Activated CD4-positive, alpha-beta memory T cell treated with anti-CD3 and anti-CD28 coated beads for 36 hours (primary cell): Measurements from ENCODE around the gene LGI4. TPM values are rescaled to one million over a fixed set of nuclear protein-coding genes. Genes with fewer than 3 reads are reported as not detected.

Experiments used
- CTCF ChIA-PET: fragments of 350-600 bp; sonication (Branson Sonifier 250); formaldehyde crosslinking; loops from one replicate; lab custom pipeline; 2021; ENCODE audit warnings: antibody characterized with exemption, inconsistent platforms; lab: Charles Lee
- POLR2A ChIA-PET: fragments of 350-600 bp; sonication (Branson Sonifier 250); formaldehyde crosslinking; loops from one replicate; lab custom pipeline; 2021; ENCODE audit warnings: antibody characterized with exemption; lab: Charles Lee
- DNase-seq: peaks from one replicate; pipeline ENCODE4 v3.0.0-alpha.2; 2020
- H3K27ac Mint-ChIP-seq: one replicate; pipeline ENCODE4 v1.8.0; 2021; ENCODE audit warnings: mixed read lengths
- H3K27me3 Mint-ChIP-seq: one replicate; pipeline ENCODE4 v1.8.0; 2021; ENCODE audit warnings: mixed read lengths
- H3K36me3 Mint-ChIP-seq: one replicate; pipeline ENCODE4 v1.8.0; 2021; ENCODE audit warnings: mixed read lengths
- H3K4me1 Mint-ChIP-seq: one replicate; pipeline ENCODE4 v1.8.0; 2021; ENCODE audit warnings: low read depth, mixed read lengths
- H3K4me3 Mint-ChIP-seq: one replicate; pipeline ENCODE4 v1.8.0; 2021; ENCODE audit warnings: mild to moderate bottlenecking, mixed read lengths
- H3K9me3 Mint-ChIP-seq: one replicate; pipeline ENCODE4 v1.8.0; 2021; ENCODE audit warnings: mixed read lengths
- intact Hi-C: fragments of 100-400 bp; cut with micrococcal nuclease; formaldehyde crosslinking; loops from one replicate; pipeline ENCODE4 v1.15.1; 2023
- total RNA-seq, 2 experiments: library from RNA; stranded (reverse); gene quantifications; one replicate each; pipeline ENCODE4 v1.2.3, GENCODE V29; 2021

The LGI4 gene
- total RNA-seq, 2 experiments from 2014 or later = 0.50 to 0.51 TPM

- CTCF ChIA-PET = interaction anchor here (1.0 to 1.1 kb wide), 2 partner anchors 27 to 31 kb away, joined by 3 read pairs; no protein-coding TSS in a partner anchor
- POLR2A ChIA-PET = interaction anchor here (0.7 kb wide), 2 partner anchors 11 to 114 kb away, joined by 3 to 5 read pairs; no protein-coding TSS in a partner anchor
- intact Hi-C loops = no loop called here
- Mint-ChIP-seq H3K4me1 (peaks cover 50% of the 10 kb centered on the region), H3K27me3 (no peaks in the 10 kb centered on the region), H3K9me3 (peaks cover 30% of the 10 kb centered on the region), H3K36me3 (peaks cover 78% of the 10 kb centered on the region), H3K4me3 (no peak overlapping the region), H3K27ac (peak overlapping the region; percentile 84)
- DNase-seq = no peak
These were observed 33.3 kb upstream of the LGI4 start for GRCh38 chr19:35168196-35168595.

DNA sequence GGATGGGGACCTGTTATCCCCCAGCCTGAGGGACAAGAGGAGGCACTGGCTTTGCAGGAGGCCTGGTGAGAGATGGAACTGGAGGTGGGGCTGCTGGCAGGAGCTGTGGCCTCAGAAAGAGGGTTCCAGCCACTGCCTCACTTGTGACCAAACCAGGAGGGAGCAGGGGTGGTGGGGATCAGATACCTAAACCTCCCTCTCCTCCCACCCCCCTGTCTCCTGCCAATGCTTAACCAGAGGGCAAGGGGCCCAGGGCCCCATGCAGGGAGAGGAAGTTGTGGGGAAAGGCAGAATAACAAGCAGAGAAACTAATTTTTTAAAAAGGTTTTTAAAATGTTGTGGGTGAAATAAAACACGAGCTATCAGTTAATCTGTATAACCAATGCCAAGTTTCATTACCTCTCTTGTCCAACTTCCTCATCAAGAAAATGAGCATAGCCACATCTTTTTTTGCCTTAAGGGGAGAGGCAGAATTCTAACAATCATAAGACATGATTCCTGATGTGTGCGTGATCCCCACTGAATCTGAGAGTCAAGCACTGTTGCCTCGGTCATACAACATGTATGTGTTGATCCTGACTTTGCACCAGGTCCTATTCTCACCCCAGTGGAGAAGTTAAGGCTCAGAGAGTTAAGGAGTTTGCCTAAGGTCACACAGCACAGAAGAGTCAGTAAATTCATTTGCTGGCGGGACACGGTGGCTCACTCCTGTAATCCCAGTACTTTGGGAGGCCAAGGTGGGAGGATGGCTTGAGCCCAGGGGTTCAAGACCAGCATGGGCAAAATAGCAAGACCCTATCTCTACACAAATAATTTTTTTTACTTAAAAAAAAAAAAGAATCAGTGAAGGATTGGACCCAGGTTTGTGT is 32.6 kb upstream of the LGI4 start:
- DNase-seq = no peak
- Mint-ChIP-seq H3K4me3 (no peak overlapping the region), H3K4me1 (peaks cover 48% of the 10 kb centered on the region), H3K36me3 (peaks cover 80% of the 10 kb centered on the region), H3K27me3 (no peaks in the 10 kb centered on the region), H3K9me3 (peaks cover 33% of the 10 kb centered on the region), H3K27ac (peak overlapping the region; percentile 75)
- ChIA-PET POLR2A (interaction anchor here (0.7 kb wide), 1 partner anchor 12 kb away, joined by 3 read pairs; no protein-coding TSS in a partner anchor), CTCF (interaction anchor here (0.9 to 1.3 kb wide), 4 partner anchors 25 to 195 kb away, joined by 3 to 6 read pairs (median 3); no protein-coding TSS in a partner anchor)
- intact Hi-C loops = no loop called here

DNA sequence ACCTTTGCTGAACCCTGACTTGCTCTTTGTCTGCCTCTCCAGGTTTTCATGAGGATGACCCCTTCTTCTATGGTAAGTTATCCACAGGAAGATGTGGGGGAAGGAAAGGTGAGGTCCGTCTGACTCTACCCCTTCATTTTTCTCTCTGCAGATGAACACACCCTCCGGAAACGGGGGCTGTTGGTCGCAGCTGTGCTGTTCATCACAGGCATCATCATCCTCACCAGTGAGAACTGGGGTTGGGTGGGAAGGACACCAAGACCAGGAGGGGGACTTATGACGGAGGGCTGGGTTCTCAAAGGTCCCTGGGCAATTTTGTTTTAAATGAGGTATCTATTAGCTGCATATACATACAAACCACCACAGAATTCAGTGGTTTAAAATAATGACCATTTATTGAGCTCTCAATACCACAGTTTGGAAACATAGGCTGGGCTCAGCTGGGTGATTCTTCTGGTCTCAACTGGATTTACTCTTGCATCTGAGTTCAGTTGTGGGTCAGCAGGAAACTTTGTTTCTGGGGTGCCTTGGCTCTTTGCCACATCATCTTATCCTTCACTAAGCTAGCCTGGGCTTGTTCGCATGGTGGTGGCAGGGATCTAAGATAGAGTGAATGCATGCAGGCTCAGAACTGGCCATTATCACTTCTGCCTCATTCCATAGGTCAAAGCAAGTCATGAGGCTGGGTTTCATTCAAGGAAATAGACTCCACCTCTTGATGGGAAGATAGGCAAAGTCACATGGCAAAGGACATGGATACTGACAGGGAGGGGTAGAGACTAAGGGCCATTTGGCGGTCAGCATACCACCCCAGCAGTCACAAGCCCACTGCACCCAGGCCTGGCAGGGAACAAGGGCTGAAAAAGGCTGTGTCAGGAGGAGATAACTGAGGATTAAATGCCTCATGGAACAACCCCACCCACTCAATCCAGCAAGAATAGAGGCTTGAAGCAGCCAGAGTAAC is 31.5 kb upstream of the LGI4 start:
- ChIA-PET POLR2A (no interaction called here), CTCF (interaction anchor here (0.9 to 1.3 kb wide), 2 partner anchors 24 to 194 kb away, joined by 3 to 6 read pairs; no protein-coding TSS in a partner anchor)
- Mint-ChIP-seq H3K27me3 (no peaks in the 10 kb centered on the region), H3K9me3 (peaks cover 42% of the 10 kb centered on the region), H3K27ac (peak overlapping the region; percentile 75), H3K36me3 (peaks cover 83% of the 10 kb centered on the region), H3K4me1 (peaks cover 52% of the 10 kb centered on the region), H3K4me3 (no peak overlapping the region)
- DNase-seq = no peak
- intact Hi-C loops = no loop called here

GRCh38 chr19:35165200-35166058 is 30.6 kb upstream of the LGI4 start:
- Mint-ChIP-seq H3K9me3 (peaks cover 44% of the 10 kb centered on the region), H3K27me3 (no peaks in the 10 kb centered on the region), H3K4me3 (no peak overlapping the region), H3K27ac (no peak overlapping the region), H3K4me1 (peaks cover 57% of the 10 kb centered on the region), H3K36me3 (peaks cover 89% of the 10 kb centered on the region)
- ChIA-PET POLR2A (no interaction called here), CTCF (no interaction called here)
- DNase-seq = no peak
- intact Hi-C loops = no loop called here

GRCh38 chr19:35164418-35164817 is 29.6 kb upstream of the LGI4 start:
- Mint-ChIP-seq H3K4me3 (no peak overlapping the region), H3K27me3 (no peaks in the 10 kb centered on the region), H3K27ac (no peak overlapping the region), H3K9me3 (peaks cover 44% of the 10 kb centered on the region), H3K36me3 (peaks cover 92% of the 10 kb centered on the region), H3K4me1 (peaks cover 56% of the 10 kb centered on the region)
- ChIA-PET POLR2A (interaction anchor here (5.2 kb wide), 1 partner anchor 7 kb away, joined by 15 read pairs; no protein-coding TSS in a partner anchor), CTCF (interaction anchor here (2.0 kb wide), 1 partner anchor 23 kb away, joined by 4 read pairs; no protein-coding TSS in a partner anchor)
- DNase-seq = no peak
- intact Hi-C loops = no loop called here

GRCh38 chr19:35162471-35163326 is 27.8 kb upstream of the LGI4 start:
- Mint-ChIP-seq H3K4me3 (no peak overlapping the region), H3K27me3 (no peaks in the 10 kb centered on the region), H3K4me1 (peaks cover 61% of the 10 kb centered on the region), H3K36me3 (peaks cover 97% of the 10 kb centered on the region), H3K27ac (peak overlapping the region; percentile 67), H3K9me3 (peaks cover 44% of the 10 kb centered on the region)
- ChIA-PET CTCF (interaction anchor here (2.0 to 2.4 kb wide), 3 partner anchors 9 to 96 kb away, joined by 4 to 8 read pairs (median 6); partner anchors contain the start of gene FXYD5), POLR2A (interaction anchor here (1.1 to 5.2 kb wide), 2 partner anchors 9 to 72 kb away, joined by 3 to 15 read pairs; no protein-coding TSS in a partner anchor)
- no peak for DNase-seq
- intact Hi-C loops = no loop called here

DNA sequence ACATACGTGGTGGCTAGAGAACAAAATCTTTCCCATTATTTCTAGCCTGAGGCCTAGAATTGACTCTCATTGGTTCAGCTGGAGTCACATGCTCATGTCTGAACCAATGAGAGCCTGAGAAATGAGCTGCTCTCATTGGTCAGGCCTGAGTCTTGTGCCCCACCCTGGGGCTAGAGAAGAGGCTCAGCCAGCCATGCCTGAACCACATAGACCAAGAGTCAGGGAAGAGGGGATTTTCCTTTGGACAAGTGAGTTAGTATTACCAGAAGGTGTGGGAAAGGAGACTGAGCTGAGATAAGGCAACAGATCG is 26.5 kb upstream of the LGI4 start:
- Mint-ChIP-seq H3K4me1 (peaks cover 61% of the 10 kb centered on the region), H3K4me3 (no peak overlapping the region), H3K9me3 (peaks cover 40% of the 10 kb centered on the region), H3K27me3 (no peaks in the 10 kb centered on the region), H3K36me3 (peaks cover 97% of the 10 kb centered on the region), H3K27ac (peak overlapping the region; percentile 28)
- intact Hi-C loops = no loop called here
- no peak for DNase-seq
- ChIA-PET POLR2A (interaction anchor here (0.6 to 5.2 kb wide), 2 partner anchors 10 to 33 kb away, joined by 3 to 15 read pairs; no protein-coding TSS in a partner anchor), CTCF (interaction anchor here (1.2 to 2.4 kb wide), 3 partner anchors 20 to 95 kb away, joined by 3 to 6 read pairs (median 6); no protein-coding TSS in a partner anchor)

DNA sequence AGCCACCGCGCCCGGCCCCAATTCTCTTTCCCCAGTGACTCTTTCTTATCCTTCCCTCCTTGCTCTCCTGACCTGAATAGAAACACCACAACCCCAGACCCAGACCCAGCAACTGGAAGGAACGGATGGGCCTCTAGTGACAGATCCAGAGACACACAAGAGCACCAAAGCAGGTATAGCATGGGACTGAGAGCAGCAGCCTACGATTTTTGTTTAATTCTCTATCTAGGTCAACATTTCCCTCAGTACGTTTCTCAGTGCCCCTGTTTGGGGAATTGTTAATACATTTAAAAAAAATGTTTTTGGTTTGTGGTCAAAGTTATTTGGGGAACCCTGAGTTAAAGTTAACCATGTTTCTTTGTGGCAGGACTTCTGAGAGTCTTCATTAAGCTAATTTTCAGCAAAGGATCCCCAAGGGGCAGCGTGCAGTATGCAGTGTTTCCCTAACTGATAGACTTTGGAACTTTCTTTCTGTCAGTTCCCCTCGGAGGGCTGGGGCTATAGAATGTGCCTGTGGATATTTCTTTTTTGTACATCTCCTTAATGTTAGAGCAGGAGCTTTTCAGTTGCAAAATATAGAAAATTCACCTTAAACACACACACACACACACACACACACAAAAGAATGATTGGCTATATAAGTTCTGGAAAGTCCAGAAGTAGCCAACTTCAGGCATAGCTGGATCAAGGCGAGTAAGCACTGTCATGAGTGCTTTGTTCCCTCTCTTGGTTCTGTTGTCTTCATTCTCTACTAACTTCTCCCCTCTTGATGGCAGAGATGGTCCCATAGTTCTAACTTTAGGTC is 26.0 kb upstream of the LGI4 start:
- H3K36me3 Mint-ChIP-seq = peaks cover 97% of the 10 kb centered on the region
- peak overlapping the region; percentile 44 for H3K4me3 Mint-ChIP-seq
- H3K9me3 Mint-ChIP-seq = peaks cover 35% of the 10 kb centered on the region
- ChIA-PET POLR2A (interaction anchor here (0.6 to 5.2 kb wide), 2 partner anchors 11 to 34 kb away, joined by 3 to 15 read pairs; no protein-coding TSS in a partner anchor), CTCF (interaction anchor here (1.0 to 2.4 kb wide), 4 partner anchors 19 to 94 kb away, joined by 3 to 6 read pairs (median 5); no protein-coding TSS in a partner anchor)
- H3K4me1 Mint-ChIP-seq = peaks cover 61% of the 10 kb centered on the region
- no peaks in the 10 kb centered on the region for H3K27me3 Mint-ChIP-seq
- no peak for DNase-seq
- intact Hi-C loops = no loop called here
- H3K27ac Mint-ChIP-seq = peak overlapping the region; percentile 35

DNA sequence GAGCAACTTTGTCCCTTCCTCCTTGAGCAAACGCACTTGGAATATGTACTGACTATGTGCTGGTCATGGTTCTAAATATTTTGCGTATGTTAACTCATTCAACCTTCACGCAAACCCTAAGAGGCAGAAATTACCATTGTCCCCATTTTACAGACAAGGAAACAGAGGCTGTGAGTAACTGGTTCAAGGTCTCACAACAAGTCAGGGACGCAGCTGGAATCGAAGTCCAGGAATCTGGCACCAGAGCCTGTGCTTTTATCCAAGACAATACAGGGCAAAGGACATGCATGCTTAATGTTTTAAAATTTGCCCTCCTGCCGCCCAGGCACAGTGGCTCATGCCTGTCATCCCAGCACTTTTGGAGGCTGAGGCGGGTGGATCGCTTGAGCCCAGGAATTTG is 24.7 kb upstream of the LGI4 start:
- intact Hi-C loops = no loop called here
- DNase-seq = no peak
- no peak overlapping the region for H3K4me3 Mint-ChIP-seq
- ChIA-PET POLR2A (interaction anchor here (5.2 kb wide), 1 partner anchor 12 kb away, joined by 15 read pairs; no protein-coding TSS in a partner anchor), CTCF (interaction anchor here (1.0 kb wide), 1 partner anchor 18 kb away, joined by 4 read pairs; no protein-coding TSS in a partner anchor)
- H3K27ac Mint-ChIP-seq = peak overlapping the region; percentile 14
- H3K4me1 Mint-ChIP-seq = peaks cover 57% of the 10 kb centered on the region
- H3K9me3 Mint-ChIP-seq = peaks cover 24% of the 10 kb centered on the region
- H3K27me3 Mint-ChIP-seq = no peaks in the 10 kb centered on the region
- H3K36me3 Mint-ChIP-seq = peaks cover 97% of the 10 kb centered on the region
